Keratinocyte (primary cell): ENCODE measurements around the gene RFC2.

Experiments used
- EZH2 ChIP-seq: IDR thresholded peaks from one replicate; pipeline ENCODE4 v1.6.1; 2012; ENCODE audit warnings: inconsistent platforms, mild to moderate bottlenecking, low read length, moderate library complexity
- TF ChIP-seq, protein P1 (sequence below), 3 experiments: IDR thresholded peaks in 1 of 3; conservative IDR thresholded peaks in 1 of 3; optimal IDR thresholded peaks in 1 of 3; 2 replicates in 2 of 3; 3 replicates in 1 of 3; pipeline versions ENCODE3 to v1.5.1; 2011; ENCODE audit warnings: low read length in 3 of 3, mild to moderate bottlenecking in 3 of 3, moderate library complexity in 2 of 3, control low read depth in 1 of 3, inconsistent platforms in 1 of 3; ENCODE audit not compliant: insufficient read depth in 2 of 3; ENCODE audit errors: extremely low read depth in 1 of 3

DNA sequence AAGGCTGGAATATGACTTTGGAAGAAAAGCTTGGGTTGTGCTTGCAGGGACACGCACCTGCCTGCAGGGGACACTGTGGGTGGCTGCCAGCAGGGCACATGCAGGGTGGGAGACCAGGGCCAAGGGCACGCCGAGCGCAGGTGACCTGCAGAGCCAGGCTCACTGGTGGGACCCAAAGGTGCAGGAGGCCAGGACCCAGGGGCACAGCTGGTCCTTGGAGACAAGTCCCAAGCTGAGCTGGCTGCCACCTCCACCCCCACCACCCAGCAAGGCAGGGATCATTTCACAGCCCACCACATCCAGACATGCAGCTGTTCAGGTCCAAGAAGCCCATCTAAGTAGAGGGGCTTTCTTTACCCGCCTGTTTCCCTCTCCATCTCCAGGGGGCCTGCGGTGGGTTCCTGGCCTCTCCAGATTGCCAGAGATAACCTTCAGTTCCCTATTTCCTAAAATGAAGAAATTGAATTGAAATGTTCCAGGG lies 21.2 kb upstream of the RFC2 start:
- no peak for TF ChIP-seq EZH2
- TF ChIP-seq, protein P1, sequence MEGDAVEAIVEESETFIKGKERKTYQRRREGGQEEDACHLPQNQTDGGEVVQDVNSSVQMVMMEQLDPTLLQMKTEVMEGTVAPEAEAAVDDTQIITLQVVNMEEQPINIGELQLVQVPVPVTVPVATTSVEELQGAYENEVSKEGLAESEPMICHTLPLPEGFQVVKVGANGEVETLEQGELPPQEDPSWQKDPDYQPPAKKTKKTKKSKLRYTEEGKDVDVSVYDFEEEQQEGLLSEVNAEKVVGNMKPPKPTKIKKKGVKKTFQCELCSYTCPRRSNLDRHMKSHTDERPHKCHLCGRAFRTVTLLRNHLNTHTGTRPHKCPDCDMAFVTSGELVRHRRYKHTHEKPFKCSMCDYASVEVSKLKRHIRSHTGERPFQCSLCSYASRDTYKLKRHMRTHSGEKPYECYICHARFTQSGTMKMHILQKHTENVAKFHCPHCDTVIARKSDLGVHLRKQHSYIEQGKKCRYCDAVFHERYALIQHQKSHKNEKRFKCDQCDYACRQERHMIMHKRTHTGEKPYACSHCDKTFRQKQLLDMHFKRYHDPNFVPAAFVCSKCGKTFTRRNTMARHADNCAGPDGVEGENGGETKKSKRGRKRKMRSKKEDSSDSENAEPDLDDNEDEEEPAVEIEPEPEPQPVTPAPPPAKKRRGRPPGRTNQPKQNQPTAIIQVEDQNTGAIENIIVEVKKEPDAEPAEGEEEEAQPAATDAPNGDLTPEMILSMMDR (optimal IDR thresholded peaks at IDR 0.05 in 1 of 3, IDR thresholded peaks at IDR 0.05 in 1 of 3, conservative IDR thresholded peaks at IDR 0.05 in 1 of 3; ENCODE audit: extremely low read depth in 1 of 3, insufficient read depth in 2 of 3, low read length in 3 of 3): peak; percentile 52 to 78 (median 78)
